NCI-H1048 (cell line): ENCODE results near the gene BSN.

Experiments used
- DNase-seq: peaks from one replicate; lab custom pipeline; 2025; lab: John Stamatoyannopoulos, UW

Gene BSN

DNA sequence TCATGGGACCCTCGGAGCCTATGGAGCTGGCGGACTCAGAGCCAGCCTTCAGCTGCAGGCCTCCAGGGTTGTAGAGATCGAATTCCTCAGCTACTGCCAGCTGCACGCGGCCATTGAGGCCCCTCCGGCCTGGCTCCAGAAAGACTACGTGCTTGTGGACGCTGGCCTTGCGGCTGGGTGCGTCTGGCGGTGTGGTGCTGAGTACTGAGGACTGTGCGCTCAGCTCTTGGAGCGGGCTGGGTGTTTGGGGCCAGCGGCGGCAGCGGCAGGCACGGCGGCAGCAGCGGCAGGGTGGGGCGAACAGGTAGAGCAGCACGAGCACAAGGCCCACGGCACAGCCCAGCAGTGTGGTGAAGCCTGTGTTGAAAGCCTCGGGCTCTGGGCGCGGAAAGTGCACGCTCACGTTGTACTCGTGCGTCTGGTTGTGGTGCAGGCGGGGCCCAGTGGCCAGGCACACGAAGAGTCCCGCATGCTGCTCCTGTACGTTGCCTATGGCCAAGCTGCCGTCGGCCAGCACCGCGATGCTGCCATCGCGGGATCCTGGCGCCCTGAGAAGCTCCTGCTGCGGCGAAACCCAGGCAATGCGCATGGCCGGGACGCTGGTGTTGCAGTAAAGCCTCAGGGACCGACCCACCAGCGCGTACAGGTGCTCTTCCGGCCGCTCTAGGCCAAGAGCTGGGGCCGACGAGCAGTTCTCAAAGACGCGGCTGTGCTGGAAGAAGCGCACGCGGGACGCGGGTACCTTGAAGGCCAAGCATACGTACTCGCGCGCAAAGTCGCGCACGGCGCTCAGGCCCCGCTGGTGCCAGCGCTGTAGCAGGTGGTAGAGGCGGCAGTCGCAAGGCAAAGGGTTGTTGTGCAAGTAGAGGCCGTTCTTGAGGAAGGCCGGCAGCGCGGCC, 163.9 kb downstream of the BSN start:
- no peak for DNase-seq

DNA sequence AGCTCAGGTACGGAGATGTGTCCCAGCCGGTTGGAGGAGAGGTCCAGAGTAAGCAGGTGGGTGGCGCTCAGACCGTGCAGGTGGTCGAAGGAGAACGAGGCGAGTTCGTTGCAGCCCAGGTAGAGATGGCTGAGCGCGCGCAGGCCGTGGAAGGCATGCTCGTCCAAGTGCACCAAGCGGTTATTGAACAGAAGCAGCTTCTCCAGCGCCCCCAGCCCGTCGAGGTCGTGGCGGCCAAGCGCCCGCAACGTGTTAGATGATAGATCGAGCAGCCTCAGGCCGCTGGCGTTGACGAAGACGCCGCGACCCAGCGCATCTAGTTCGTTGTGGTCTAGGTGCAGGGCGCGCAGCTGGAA, 164.6 kb downstream of the BSN start:
- no peak for DNase-seq

DNA sequence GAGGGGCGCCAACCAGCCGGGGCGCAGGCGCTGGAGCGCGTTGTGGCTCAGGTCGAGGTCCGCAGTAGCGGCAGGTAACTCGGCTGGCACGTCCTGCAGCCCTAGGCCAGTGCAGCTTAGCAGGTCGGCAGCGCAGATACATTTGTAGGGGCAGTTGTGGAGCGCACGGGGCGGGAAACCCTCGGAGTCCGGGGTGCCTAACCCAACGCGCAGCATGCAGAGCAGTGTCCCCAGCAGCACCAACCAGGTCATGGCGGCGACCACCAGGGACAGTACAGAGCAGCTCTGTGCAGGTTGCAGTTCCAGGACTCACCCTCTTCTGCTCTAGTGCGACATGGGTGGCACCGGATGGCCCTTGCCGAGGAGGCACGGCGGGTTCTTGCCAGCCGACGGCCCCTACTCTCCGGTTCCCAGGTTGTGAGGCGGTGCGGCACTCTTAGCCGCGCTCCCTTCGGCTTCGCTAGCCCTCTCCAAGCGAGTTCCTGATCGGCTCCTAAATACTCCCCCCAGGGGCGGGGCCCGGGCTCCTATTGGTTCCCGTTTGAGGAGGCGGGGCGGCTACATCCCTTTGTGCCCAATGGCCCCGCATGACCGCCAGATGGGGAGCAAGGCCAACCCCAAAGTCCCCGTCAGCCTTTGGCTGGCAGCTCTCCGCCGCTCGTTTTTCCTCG, 165.1 kb downstream of the BSN start, which contains the start of gene AMIGO3:
AMIGO3 (minus strand) TSS at position 471 of the 671 bp plus-strand sequence; CDS start at position 252, 219 bp downstream.
- peak; percentile 87 for DNase-seq
